GM21526 (cell line): Measurements from ENCODE around the gene PNLIPRP3.

Experiments
- ATAC-seq: cut with Tn5 transposase; IDR thresholded peaks from one replicate; pipeline ENCODE4 v1.9.1; 2021; ENCODE audit warnings: moderate library complexity; ENCODE audit not compliant: unreplicated experiment, low FRiP score

Gene PNLIPRP3

GRCh38 chr10:116489460-116489859 is 61.8 kb downstream of the PNLIPRP3 start:
- ATAC-seq: no peak

GRCh38 chr10:116490028-116490662 is 62.5 kb downstream of the PNLIPRP3 start:
- ATAC-seq: no peak

- ATAC-seq: no peak
These were observed 77.1 kb downstream of the PNLIPRP3 start for GRCh38 chr10:116504786-116505185.

- no peak for ATAC-seq
These were observed 82.9 kb downstream of the PNLIPRP3 start for GRCh38 chr10:116510565-116510964.

- no peak for ATAC-seq
These were observed 83.7 kb downstream of the PNLIPRP3 start for GRCh38 chr10:116511365-116511764.

- ATAC-seq: no peak
These were observed 94.0 kb downstream of the PNLIPRP3 start for GRCh38 chr10:116521424-116522290.

GRCh38 chr10:116522803-116523381 is 95.2 kb downstream of the PNLIPRP3 start:
- ATAC-seq: no peak

- no peak for ATAC-seq
These were observed 97.1 kb downstream of the PNLIPRP3 start for GRCh38 chr10:116524736-116525135.

GRCh38 chr10:116526219-116526618 is 98.6 kb downstream of the PNLIPRP3 start:
- no peak for ATAC-seq
